SU-DHL-6 (cell line): Measurements from ENCODE around the gene CHST5.
"Not testable (repeated sequence)": the region's sequence is repeated elsewhere in the genome, so short reads cannot be mapped to it uniquely, and the experiment has no call there.

Source experiments
- H2AFZ ChIP-seq: fragments of 200-600 bp; sonication (generic); 2 replicates; pipeline ENCODE4 v1.6.1; 2014; ENCODE audit warnings: low read depth, mild to moderate bottlenecking, moderate library complexity, mixed read lengths, antibody characterized with exemption, low read length; ENCODE audit not compliant: severe bottlenecking
- H3F3A ChIP-seq: fragments of 200-600 bp; shearing (Covaris generic); 2 replicates; pipeline ENCODE4 v1.6.0; 2016; ENCODE audit warnings: antibody characterized with exemption, mild to moderate bottlenecking; ENCODE audit not compliant: insufficient read depth
- H3K27ac ChIP-seq: fragments of 200-600 bp; sonication (generic); 2 replicates; pipeline ENCODE4 v1.5.1; 2016; ENCODE audit warnings: low read depth, mild to moderate bottlenecking, low read length, moderate library complexity, mixed read lengths
- H3K27me3 ChIP-seq: fragments of 200-600 bp; sonication (generic), shearing (Covaris generic); 2 replicates; pipeline ENCODE4 v1.6.0; 2014; ENCODE audit warnings: mild to moderate bottlenecking, low read length
- H3K36me3 ChIP-seq: fragments of 200-600 bp; sonication (generic); 2 replicates; pipeline ENCODE4 v1.6.1; 2014; ENCODE audit warnings: mild to moderate bottlenecking, low read length, mixed read lengths
- H3K4me2 ChIP-seq: fragments of 300-600, 200-600 bp; shearing (Covaris generic), sonication (generic); 2 replicates; pipeline ENCODE4 v1.6.0; 2014; ENCODE audit warnings: low read length, low read depth, mild to moderate bottlenecking; ENCODE audit not compliant: poor library complexity, severe bottlenecking
- H3K4me3 ChIP-seq: fragments of 200-600 bp; sonication (generic); 2 replicates; pipeline ENCODE4 v1.5.1; 2014; ENCODE audit warnings: antibody characterized with exemption, low read length, mild to moderate bottlenecking, mixed read lengths; ENCODE audit not compliant: insufficient read depth, poor library complexity, severe bottlenecking
- H3K79me2 ChIP-seq: fragments of 200-600 bp; sonication (generic); 2 replicates; pipeline ENCODE4 v1.6.1; 2014; ENCODE audit warnings: mild to moderate bottlenecking, low read length, moderate library complexity; ENCODE audit not compliant: insufficient read depth
- H3K9ac ChIP-seq: fragments of 200-600 bp; sonication (generic); 2 replicates; pipeline ENCODE4 v1.7.0; 2014; ENCODE audit warnings: mild to moderate bottlenecking, low read length
- H3K9me2 ChIP-seq: fragments of 200-600 bp; sonication (generic); replicated peaks from 2 replicates; pipeline ENCODE4 v1.6.1; 2014; ENCODE audit warnings: low read length; ENCODE audit not compliant: insufficient read depth
- H3K9me3 ChIP-seq: fragments of 200-600 bp; sonication (generic); 2 replicates; pipeline ENCODE4 v1.6.1; 2014; ENCODE audit warnings: low read length, mixed read lengths; ENCODE audit not compliant: insufficient read depth
- H4K20me1 ChIP-seq: fragments of 200-600 bp; sonication (generic); 2 replicates; pipeline ENCODE4 v1.6.1; 2014; ENCODE audit warnings: low read depth, mild to moderate bottlenecking, antibody characterized with exemption, low read length, moderate library complexity, mixed read lengths
- CTCF ChIP-seq: fragments of 200-600 bp; sonication (generic); IDR thresholded peaks from one replicate; pipeline ENCODE4 v1.5.1; 2017; ENCODE audit warnings: antibody characterized with exemption, mild to moderate bottlenecking, low read length, moderate library complexity; ENCODE audit not compliant: insufficient read depth, poor library complexity, severe bottlenecking
- EZH2phosphoT487 ChIP-seq: fragments of 200-600 bp; sonication (generic), shearing (Covaris generic); conservative IDR thresholded peaks from 2 replicates; pipeline ENCODE4 v1.6.1; 2018; ENCODE audit warnings: mild to moderate bottlenecking, antibody characterized with exemption, low read length, moderate library complexity, mixed read lengths

Gene CHST5

GRCh38 chr16:75501359-75501758, 34.5 kb downstream of the CHST5 start:
- no peaks in the 10 kb centered on the region for H3K79me2 ChIP-seq
- H3K9me3 ChIP-seq = no peaks in the 10 kb centered on the region
- H3K4me3 ChIP-seq = no peak overlapping the region
- no peaks in the 10 kb centered on the region for H3K27me3 ChIP-seq
- H2AFZ ChIP-seq = no peak overlapping the region
- no peaks in the 10 kb centered on the region for H4K20me1 ChIP-seq
- no peak overlapping the region for H3K9ac ChIP-seq
- TF ChIP-seq CTCF = no peak
- TF ChIP-seq EZH2phosphoT487 = no peak
- H3K9me2 ChIP-seq = no peaks in the 10 kb centered on the region
- H3K4me2 ChIP-seq = no peak overlapping the region
- no peaks in the 10 kb centered on the region for H3K36me3 ChIP-seq
- no peak overlapping the region for H3K27ac ChIP-seq
- no peaks in the 10 kb centered on the region for H3F3A ChIP-seq

- H3K9me3 ChIP-seq, H3K4me2 ChIP-seq, H3K36me3 ChIP-seq, H2AFZ ChIP-seq, H3K27ac ChIP-seq, H4K20me1 ChIP-seq, H3K9ac ChIP-seq, H3K27me3 ChIP-seq, H3K4me3 ChIP-seq, H3F3A ChIP-seq, H3K9me2 ChIP-seq, H3K79me2 ChIP-seq: not testable (repeated sequence)
These were observed 37.1 kb downstream of the CHST5 start for GRCh38 chr16:75498605-75499322.

- Histone ChIP-seq H3K27me3 (no peaks in the 10 kb centered on the region), H3K9ac (no peak overlapping the region), H3K9me2 (no peaks in the 10 kb centered on the region), H4K20me1 (no peaks in the 10 kb centered on the region), H3K9me3 (no peaks in the 10 kb centered on the region), H3K79me2 (no peaks in the 10 kb centered on the region), H3K27ac (no peak overlapping the region), H3K4me3 (no peak overlapping the region), H3K4me2 (no peak overlapping the region), H2AFZ (no peak overlapping the region), H3F3A (no peaks in the 10 kb centered on the region), H3K36me3 (no peaks in the 10 kb centered on the region)
- TF ChIP-seq CTCF (no peak), EZH2phosphoT487 (no peak)
These were observed 38.4 kb downstream of the CHST5 start for GRCh38 chr16:75497558-75497957.

DNA sequence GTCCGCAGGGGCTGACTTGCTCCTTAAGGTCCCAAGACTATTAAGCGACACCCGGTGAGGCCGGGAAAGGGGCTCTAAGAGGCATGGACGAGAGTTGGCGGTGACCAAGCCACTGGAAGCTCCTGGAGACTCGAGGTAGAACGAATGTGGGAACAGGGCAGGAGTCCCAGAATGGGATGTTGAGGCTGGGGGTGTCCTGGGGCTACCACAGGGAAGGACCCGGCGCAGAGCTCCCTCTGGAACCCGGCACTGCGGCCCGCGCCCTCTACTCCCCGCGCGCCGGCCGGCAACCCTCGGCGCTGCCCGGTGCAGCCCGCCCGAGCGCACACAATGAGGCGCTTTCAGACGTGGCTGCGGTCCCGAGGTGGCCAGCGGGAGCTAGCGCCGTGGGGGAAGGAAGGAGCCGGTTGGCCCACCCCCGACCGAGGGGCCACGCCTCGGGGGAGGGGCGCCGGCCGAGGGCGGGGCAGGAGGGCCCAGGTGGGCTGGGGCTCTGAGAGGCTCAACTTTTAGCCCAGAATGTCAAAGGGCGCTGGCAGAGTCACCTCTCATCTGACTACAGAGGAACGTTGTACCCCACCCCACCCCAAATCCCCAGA, 40.7 kb downstream of the CHST5 start, which contains the start of gene CHST6:
Gene CHST6 (minus strand): TSS at position 366 of the 599 bp plus-strand sequence. CDS start 15,613 bp downstream, outside the sequence.
- TF ChIP-seq CTCF (no peak), EZH2phosphoT487 (no peak)
- Histone ChIP-seq H3K9ac (no peak within 1 kb of the TSS), H3K9me3 (no peaks in the 10 kb centered on the region), H3K4me3 (no peak within 1 kb of the TSS), H3K9me2 (no peaks in the 10 kb centered on the region), H3K27ac (no peak within 1 kb of the TSS), H3F3A (peaks cover 3% of the 10 kb centered on the region; the same call in 1 of the 2 replicates), H3K36me3 (no peaks in the 10 kb centered on the region), H2AFZ (no peak within 1 kb of the TSS), H3K4me2 (no peak within 1 kb of the TSS), H3K79me2 (no peaks in the 10 kb centered on the region), H3K27me3 (no peaks in the 10 kb centered on the region), H4K20me1 (no peaks in the 10 kb centered on the region)
